KBM-7 (cell line): ENCODE data around the gene TNFRSF13B.
"Not testable (repeated sequence)": the region's sequence is repeated elsewhere in the genome, so short reads cannot be mapped to it uniquely, and the experiment has no call there.

ENCODE experiments used
- DNase-seq: peaks from one replicate; pipeline ENCODE4 v3.0.0-alpha.2; 2015
- in situ Hi-C: fragments of 300-500 bp; cut with MboI; formaldehyde crosslinking; loops from 2 replicates; pipeline ENCODE4 v1.14.3; 2020; ENCODE audit warnings: low sequenced_read_pairs, low pct_unique_long_range_greater_than_20kb, mixed read lengths

TNFRSF13B gene

DNA sequence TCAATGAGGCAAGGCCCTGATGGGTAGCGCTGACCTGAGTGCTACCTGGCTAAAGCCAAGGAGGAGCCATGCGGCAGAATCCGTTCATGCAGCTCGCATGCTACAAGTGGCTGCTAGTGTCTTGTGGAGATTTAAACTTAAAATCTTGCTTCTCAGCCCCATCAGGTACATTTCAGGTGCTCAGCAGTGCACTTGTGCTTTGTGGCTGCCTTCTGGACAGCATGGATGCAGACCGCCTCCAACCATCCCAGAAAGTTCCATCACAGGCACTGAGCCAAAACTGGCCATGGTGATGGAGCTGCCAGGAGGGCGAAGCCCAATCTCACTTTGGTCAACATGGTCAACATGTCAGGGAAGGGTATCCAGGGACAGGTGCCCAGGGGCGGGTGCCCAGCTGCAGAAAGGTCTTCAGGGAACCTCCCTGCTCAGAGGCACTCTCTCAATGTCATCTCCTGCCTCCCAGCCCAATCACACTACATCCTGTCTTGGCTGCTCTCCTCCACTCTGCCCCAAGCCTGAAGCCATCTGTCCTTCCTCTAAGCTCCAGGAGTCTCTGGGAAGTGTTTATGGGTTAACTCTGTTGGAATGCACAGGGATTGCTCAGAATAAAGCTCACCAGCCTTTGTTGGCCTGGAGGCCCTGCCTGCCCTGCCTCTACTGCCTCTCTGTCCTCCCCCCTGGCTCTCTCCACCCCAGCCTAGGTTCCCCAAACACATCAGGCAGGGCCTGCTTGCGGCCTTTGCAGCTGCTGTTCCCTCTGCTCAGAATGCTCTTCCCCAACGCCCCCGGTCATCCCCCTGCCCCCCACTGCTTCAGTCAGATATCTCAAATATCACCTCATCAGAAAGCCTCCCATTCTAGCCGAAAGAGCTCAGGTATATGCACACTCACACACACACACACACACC, 18.3 kb upstream of the TNFRSF13B start:
- in situ Hi-C loops: loop anchor here (5.0 kb wide), 1 partner anchor 68 kb away; no protein-coding TSS in a partner anchor
- DNase-seq: no peak

DNA sequence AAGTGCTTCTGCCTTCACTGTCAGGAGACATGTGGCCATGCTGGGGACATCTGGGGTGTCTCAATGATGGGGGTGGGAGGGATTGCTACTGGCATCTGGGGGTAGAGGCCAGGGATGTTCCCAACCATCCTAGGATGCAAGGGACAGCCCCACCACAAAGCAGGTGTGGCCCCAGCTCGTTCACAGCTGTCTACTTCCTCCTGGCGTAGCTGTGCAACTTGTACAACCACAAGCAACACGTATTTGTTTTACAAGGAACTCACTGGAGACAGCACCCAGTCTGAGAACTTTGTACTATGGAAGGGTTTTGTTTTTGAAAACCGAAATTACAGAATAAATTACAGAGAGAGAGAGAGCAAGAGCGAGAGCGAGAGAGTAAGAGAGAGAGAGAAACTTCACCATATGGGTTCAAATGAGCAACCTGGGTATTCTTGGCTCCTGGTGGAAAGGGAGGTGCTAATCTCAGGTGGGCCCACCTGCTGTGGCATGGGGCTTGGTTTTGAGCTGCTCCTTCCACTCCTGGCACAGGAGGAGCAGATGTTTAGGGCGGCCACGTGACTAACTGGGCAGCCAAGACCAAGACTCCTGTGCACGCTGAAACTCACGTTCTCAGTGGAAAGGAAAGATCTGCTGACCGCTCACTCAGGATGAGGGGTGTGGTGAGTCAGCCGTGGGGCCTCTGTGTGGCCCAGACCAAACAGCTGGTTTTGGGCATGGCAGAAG, 17.5 kb upstream of the TNFRSF13B start:
- peak; percentile 10 for DNase-seq
- in situ Hi-C loops: loop anchor here (5.0 kb wide), 1 partner anchor 67 kb away; no protein-coding TSS in a partner anchor

- in situ Hi-C loops: loop anchor here (5.0 kb wide), 1 partner anchor 66 kb away; no protein-coding TSS in a partner anchor
- DNase-seq: no peak
Measured at GRCh38 chr17:16988749-16989229, 16.9 kb upstream of the TNFRSF13B start.

DNA sequence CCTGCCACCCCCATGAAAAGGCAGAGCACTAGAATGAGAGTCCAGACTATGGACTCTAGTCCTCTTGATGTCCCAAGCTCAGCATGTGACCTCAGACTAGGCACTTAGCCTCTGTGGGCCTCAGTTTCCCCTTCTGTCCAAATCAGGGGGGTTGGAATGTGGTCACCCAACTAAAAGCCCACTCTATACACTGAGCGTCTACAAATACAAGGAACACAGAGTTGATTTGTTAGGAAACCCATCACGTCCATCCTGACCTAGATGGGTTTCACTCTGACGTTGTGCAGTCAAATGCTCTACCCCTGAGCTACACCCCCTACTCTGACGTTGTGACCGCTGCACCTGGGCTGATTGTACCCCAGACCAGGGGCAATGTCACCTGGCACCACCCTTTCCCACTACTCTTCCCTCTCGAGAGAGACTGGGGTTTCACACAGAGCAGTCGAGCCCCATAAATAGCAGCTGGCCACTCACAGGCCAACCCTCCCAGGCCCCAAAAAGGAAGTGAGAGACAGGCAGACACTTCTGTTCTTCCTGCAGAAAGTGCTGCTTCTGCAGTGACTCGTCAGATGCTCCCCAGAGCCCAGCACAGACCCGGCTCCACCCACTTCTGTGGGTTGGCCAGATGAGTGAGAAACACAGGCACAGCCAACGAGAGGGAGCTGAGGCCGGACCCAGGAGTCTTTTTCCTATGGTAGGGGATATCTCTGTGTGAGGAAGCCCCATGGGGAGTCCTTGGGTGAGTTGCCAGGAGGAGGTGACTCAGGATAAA, 16.1 kb upstream of the TNFRSF13B start:
- peak; percentile 80 for DNase-seq
- in situ Hi-C loops: loop anchor here (5.0 kb wide), 1 partner anchor 66 kb away; no protein-coding TSS in a partner anchor

GRCh38 chr17:16987066-16987829, 15.3 kb upstream of the TNFRSF13B start:
- in situ Hi-C loops: loop anchor here (5.0 kb wide), 1 partner anchor 65 kb away; no protein-coding TSS in a partner anchor
- DNase-seq: no peak

DNA sequence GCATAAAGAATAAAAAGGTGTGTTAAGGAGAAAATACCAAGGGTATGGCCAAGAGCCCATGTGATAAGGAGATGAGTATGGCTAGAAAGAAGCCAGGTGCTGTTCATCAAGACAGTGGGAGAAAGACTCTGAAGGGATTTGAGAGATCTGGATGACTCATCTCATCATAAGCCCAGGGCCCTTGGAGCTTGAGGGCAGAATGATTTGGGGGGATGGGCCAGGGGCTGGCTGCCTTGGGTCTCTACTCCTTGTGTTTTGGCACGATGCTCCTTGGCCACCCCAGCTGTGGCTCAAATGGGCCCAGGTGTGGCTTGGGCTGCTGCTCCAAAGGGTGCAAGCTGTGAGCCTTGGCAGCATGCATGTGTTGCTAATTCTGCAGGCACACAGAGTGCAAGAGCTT, 14.5 kb upstream of the TNFRSF13B start:
- in situ Hi-C loops: loop anchor here (5.0 kb wide), 1 partner anchor 64 kb away; no protein-coding TSS in a partner anchor
- DNase-seq: no peak

DNA sequence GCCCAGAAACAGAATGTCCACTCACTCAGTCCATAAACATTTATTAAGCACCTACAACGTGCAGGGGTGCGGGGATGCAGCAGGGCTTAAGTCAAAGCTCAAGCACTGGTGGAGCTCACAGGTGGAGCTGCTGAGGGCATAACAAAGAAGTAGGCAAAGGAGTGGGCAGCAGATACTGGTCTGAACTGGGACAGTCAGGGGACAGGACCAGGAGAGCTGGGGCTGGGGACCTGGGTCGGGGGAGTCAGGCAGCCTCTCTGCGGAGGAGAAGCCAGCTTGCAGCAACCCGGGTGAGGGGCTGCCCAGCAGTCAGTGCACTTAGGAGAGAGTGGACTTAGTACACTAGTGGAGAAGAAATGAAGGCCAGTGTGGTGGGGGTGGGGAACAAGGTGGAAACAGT, 10.0 kb upstream of the TNFRSF13B start:
- DNase-seq: no peak
- in situ Hi-C loops: no loop called here

DNA sequence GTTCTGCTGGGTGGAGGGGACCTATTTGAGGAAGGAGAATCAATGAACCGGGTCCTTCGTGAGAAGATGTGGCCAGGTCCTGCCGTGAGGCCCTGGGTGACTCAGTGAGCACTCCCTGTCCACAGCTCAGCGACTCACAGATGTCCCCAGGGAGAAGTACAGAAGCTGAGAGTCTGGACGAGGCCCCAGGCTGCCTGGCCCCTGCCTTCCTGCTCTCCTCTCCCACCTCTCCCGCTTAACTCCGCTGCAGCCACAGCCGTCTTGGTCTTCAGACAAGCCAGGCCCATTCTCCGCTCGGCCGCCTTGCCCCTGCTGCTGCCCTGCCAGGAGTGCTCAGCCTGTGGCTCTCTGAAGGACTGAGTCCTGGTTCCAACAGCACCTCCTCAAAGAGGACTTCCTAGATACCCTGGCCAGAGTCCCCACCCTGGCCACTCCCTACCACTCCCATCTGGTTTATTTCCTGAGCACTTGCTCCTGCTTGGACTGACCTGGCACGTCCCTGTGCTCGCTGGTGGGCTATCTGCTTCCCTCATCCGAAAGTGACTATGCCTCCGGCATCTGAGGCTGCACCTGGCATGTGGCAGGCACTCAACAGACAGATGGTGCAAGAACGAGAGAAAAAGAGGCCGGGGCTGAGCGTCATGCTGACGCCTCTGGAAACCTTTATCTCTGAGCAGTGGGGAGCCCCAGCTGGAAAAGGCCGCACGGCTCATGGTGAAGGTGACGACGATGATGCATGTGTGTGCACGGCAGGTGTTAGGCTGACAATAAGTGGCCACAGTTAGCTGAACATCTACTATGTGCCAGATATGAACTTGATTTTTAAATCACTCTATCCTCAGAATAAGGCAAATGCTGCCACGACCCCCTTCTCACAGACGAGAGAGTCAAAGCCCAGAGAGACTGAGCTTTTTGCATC, 9.2 kb upstream of the TNFRSF13B start:
- no peak for DNase-seq
- in situ Hi-C loops: no loop called here

- in situ Hi-C loops: no loop called here
- no peak for DNase-seq
Measured at GRCh38 chr17:16980061-16980460, 8.1 kb upstream of the TNFRSF13B start.

GRCh38 chr17:16979237-16979823, 7.4 kb upstream of the TNFRSF13B start:
- DNase-seq, in situ Hi-C loops: not testable (repeated sequence)

DNA sequence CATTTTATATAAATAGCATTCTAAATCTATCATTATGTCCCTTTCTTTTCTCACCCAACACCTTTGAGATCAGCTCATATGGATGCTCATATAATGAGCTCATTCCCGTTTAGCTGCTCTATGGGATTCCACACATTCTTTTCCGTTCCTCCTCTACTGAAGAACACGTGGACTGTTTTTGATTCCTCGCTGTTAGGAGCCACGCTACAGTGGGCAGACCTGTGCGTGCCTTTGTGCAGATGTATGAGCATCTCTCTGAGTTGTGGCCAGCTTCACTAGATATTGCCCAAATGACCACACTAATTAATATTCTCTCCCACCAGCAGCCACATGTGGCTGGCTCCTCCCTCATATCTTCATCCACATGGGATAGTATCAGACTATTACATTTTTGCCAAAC, 6.0 kb upstream of the TNFRSF13B start:
- no peak for DNase-seq
- in situ Hi-C loops: no loop called here

GRCh38 chr17:16976725-16977550, 5.0 kb upstream of the TNFRSF13B start:
- DNase-seq: no peak
- in situ Hi-C loops: no loop called here

DNA sequence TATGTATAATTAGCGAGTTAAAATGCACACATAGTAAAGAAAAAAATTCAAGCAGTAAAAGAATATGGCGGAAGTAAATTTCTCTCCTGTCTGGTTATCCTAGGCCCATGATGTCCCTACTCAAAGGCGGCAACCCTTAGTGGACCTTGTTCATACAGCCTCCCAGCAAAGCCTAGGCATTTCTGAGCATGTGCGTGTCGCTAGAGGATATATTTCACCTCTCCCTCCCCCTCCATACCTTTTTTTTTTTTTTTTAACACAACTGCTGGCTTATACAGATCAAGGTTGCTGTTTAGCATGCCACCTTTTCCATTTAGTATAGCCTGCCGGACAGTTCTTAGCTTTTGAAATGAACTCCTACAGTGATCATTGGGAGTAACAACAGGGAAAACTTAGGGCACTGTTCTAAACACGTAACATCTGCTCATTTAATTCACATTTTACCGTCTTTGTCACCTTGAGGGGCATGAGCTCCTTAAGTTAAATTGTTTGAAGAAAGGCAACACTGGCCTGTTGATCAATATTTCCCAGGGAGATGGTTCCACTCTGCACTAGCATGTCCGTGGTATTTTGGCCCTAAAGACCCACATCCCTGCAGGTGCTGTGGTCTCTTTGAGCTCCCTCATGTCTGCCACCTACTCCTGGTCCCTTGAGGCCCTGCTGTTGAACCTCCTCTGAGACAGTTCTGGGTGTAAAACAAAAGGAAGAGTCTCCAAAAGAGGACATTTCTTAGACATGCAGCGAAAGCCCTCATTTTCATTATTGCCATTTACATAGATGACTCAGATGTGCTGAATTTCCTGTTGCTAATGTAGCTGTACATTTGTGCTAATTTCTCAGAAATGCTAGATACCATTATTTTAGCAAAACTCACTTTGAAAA, 4.1 kb upstream of the TNFRSF13B start:
- no peak for DNase-seq
- in situ Hi-C loops: no loop called here

DNA sequence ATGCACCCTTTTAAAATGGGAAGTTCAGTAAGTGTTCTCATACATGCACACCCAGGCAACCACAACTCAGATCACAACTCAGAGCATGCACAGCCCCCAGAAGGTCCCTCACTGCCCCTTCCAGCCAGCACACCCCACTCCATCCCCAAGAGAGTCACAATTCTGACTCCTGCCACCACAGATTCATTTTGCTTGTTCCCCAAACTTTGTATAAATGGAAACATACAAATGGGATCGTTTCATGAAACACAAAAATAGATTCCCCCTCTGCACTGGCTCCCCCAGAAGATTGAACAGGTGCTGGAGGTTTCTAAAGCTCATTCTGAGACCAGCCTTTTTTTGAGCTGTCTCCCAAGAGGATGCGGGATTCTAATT, 3.3 kb upstream of the TNFRSF13B start:
- in situ Hi-C loops: no loop called here
- DNase-seq: no peak

- in situ Hi-C loops: no loop called here
- DNase-seq: no peak
Measured at GRCh38 chr17:16974569-16975276, 2.8 kb upstream of the TNFRSF13B start.
